GM21786 (cell line): Measurements from ENCODE around the gene CHRM2.

ENCODE experiments used
- ATAC-seq: cut with Tn5 transposase; IDR thresholded peaks from one replicate; pipeline ENCODE4 v1.9.1; 2021; ENCODE audit not compliant: unreplicated experiment

CHRM2 gene

GRCh38 chr7:136956232-136956631 lies 87.8 kb downstream of the CHRM2 start:
- no peak for ATAC-seq

- ATAC-seq, result no peak
Observed at GRCh38 chr7:136956671-136957070, 88.2 kb downstream of the CHRM2 start.

GRCh38 chr7:136957391-136957790 lies 88.9 kb downstream of the CHRM2 start:
- no peak for ATAC-seq

GRCh38 chr7:136958016-136958415 lies 89.6 kb downstream of the CHRM2 start:
- no peak for ATAC-seq

- ATAC-seq, result no peak
Observed at GRCh38 chr7:136964347-136964746, 95.9 kb downstream of the CHRM2 start.

GRCh38 chr7:136966825-136967224 lies 98.4 kb downstream of the CHRM2 start:
- no peak for ATAC-seq

- no peak for ATAC-seq
Observed at GRCh38 chr7:136969761-136970160, 101.3 kb downstream of the CHRM2 start.

- peak; percentile 69 for ATAC-seq
Observed at GRCh38 chr7:136971776-136972175, 103.3 kb downstream of the CHRM2 start.

GRCh38 chr7:136976504-136977251 lies 108.2 kb downstream of the CHRM2 start:
- ATAC-seq, result no peak

GRCh38 chr7:136993377-136993776 lies 124.9 kb downstream of the CHRM2 start:
- no peak for ATAC-seq

GRCh38 chr7:136997735-136998134 lies 129.3 kb downstream of the CHRM2 start:
- ATAC-seq, result no peak

GRCh38 chr7:136998495-136998894 lies 130.0 kb downstream of the CHRM2 start:
- no peak for ATAC-seq

- no peak for ATAC-seq
Observed at GRCh38 chr7:137000621-137001020, 132.2 kb downstream of the CHRM2 start.

- ATAC-seq, result no peak
Observed at GRCh38 chr7:137001041-137001440, 132.6 kb downstream of the CHRM2 start.

- no peak for ATAC-seq
Observed at GRCh38 chr7:137001478-137001877, 133.0 kb downstream of the CHRM2 start.

GRCh38 chr7:137003086-137003485 lies 134.6 kb downstream of the CHRM2 start:
- no peak for ATAC-seq

GRCh38 chr7:137003566-137003965 lies 135.1 kb downstream of the CHRM2 start:
- no peak for ATAC-seq

- no peak for ATAC-seq
Observed at GRCh38 chr7:137005873-137006272, 137.4 kb downstream of the CHRM2 start.

GRCh38 chr7:137006293-137006692 lies 137.8 kb downstream of the CHRM2 start:
- ATAC-seq, result no peak

- no peak for ATAC-seq
Observed at GRCh38 chr7:137007001-137007694, 138.7 kb downstream of the CHRM2 start.

- no peak for ATAC-seq
Observed at GRCh38 chr7:137009404-137009803, 141.0 kb downstream of the CHRM2 start.

GRCh38 chr7:137015015-137015414 lies 146.6 kb downstream of the CHRM2 start:
- no peak for ATAC-seq

GRCh38 chr7:137017221-137017620 lies 148.8 kb downstream of the CHRM2 start:
- no peak for ATAC-seq
